Measurements from ENCODE around the gene HSPB9.

GRCh38 chr17:42126836-42127235 lies 4.2 kb downstream of the HSPB9 start:
- TF ChIP-seq CTCF (conservative IDR thresholded peaks at IDR 0.05; ENCODE audit: low read depth, low read length) (no peak), EZH2 (IDR thresholded peaks at IDR 0.05; ENCODE audit: borderline replicate concordance, low read depth, low read length, poor library complexity, severe bottlenecking) (no peak)
